ENCODE data around the gene LONP1.

LONP1 gene

GRCh38 chr19:5666921-5667610 lies 52.9 kb downstream of the LONP1 start:
- Histone ChIP-seq H3K9ac (ENCODE audit: low read length) (no peak overlapping the region), H3K27me3 (ENCODE audit: low read length) (no peaks in the 10 kb centered on the region), H3K79me2 (ENCODE audit: insufficient read depth, low read length) (no peaks in the 10 kb centered on the region), H3K9me2 (replicated peaks; ENCODE audit: insufficient read depth, low read length) (no peaks in the 10 kb centered on the region), H3K36me3 (ENCODE audit: low read length) (0 out of 2 replicates have a peak, but pooled peaks cover 3% of the 10 kb centered on the region), H3F3A (ENCODE audit: insufficient read depth) (no peaks in the 10 kb centered on the region), H4K20me1 (ENCODE audit: low read depth, low read length) (peaks cover 2% of the 10 kb centered on the region; the same call in 1 of the 2 replicates), H2AFZ (ENCODE audit: low read depth, low read length, severe bottlenecking) (no peak overlapping the region), H3K4me2 (ENCODE audit: low read depth, low read length, poor library complexity, severe bottlenecking) (no peak overlapping the region), H3K27ac (ENCODE audit: low read depth, low read length) (no peak overlapping the region), H3K4me3 (ENCODE audit: insufficient read depth, low read length, poor library complexity, severe bottlenecking) (no peak overlapping the region), H3K9me3 (ENCODE audit: insufficient read depth, low read length) (no peaks in the 10 kb centered on the region)
- TF ChIP-seq EZH2phosphoT487 (conservative IDR thresholded peaks at IDR 0.05; ENCODE audit: low read length) (no peak), CTCF (IDR thresholded peaks at IDR 0.05; ENCODE audit: insufficient read depth, low read length, poor library complexity, severe bottlenecking) (no peak)

- Histone ChIP-seq H4K20me1 (ENCODE audit: low read depth, low read length) (peaks cover 2% of the 10 kb centered on the region; the same call in 1 of the 2 replicates), H3K27me3 (ENCODE audit: low read length) (no peaks in the 10 kb centered on the region), H3K9me3 (ENCODE audit: insufficient read depth, low read length) (no peaks in the 10 kb centered on the region), H3K36me3 (ENCODE audit: low read length) (0 out of 2 replicates have a peak, but pooled peaks cover 3% of the 10 kb centered on the region), H3K4me3 (ENCODE audit: insufficient read depth, low read length, poor library complexity, severe bottlenecking) (no peak overlapping the region), H3F3A (ENCODE audit: insufficient read depth) (no peaks in the 10 kb centered on the region), H3K27ac (ENCODE audit: low read depth, low read length) (no peak overlapping the region), H3K9ac (ENCODE audit: low read length) (no peak overlapping the region), H2AFZ (ENCODE audit: low read depth, low read length, severe bottlenecking) (no peak overlapping the region), H3K79me2 (ENCODE audit: insufficient read depth, low read length) (no peaks in the 10 kb centered on the region), H3K9me2 (replicated peaks; ENCODE audit: insufficient read depth, low read length) (no peaks in the 10 kb centered on the region), H3K4me2 (ENCODE audit: low read depth, low read length, poor library complexity, severe bottlenecking) (no peak overlapping the region)
- TF ChIP-seq CTCF (IDR thresholded peaks at IDR 0.05; ENCODE audit: insufficient read depth, low read length, poor library complexity, severe bottlenecking) (no peak), EZH2phosphoT487 (conservative IDR thresholded peaks at IDR 0.05; ENCODE audit: low read length) (no peak)
Observed at GRCh38 chr19:5665781-5666513, 54.0 kb downstream of the LONP1 start.

- no peak overlapping the region for H3K27ac ChIP-seq (ENCODE audit: low read depth, low read length)
- H3K4me2 ChIP-seq (ENCODE audit: low read depth, low read length, poor library complexity, severe bottlenecking): no peak overlapping the region
- H4K20me1 ChIP-seq (ENCODE audit: low read depth, low read length): peaks cover 2% of the 10 kb centered on the region; the same call in 1 of the 2 replicates
- no peaks in the 10 kb centered on the region for H3K79me2 ChIP-seq (ENCODE audit: insufficient read depth, low read length)
- TF ChIP-seq EZH2phosphoT487 (conservative IDR thresholded peaks at IDR 0.05; ENCODE audit: low read length): no peak
- TF ChIP-seq CTCF (IDR thresholded peaks at IDR 0.05; ENCODE audit: insufficient read depth, low read length, poor library complexity, severe bottlenecking): no peak
- 0 out of 2 replicates have a peak, but pooled peaks cover 3% of the 10 kb centered on the region for H3K36me3 ChIP-seq (ENCODE audit: low read length)
- no peak overlapping the region for H2AFZ ChIP-seq (ENCODE audit: low read depth, low read length, severe bottlenecking)
- no peaks in the 10 kb centered on the region for H3F3A ChIP-seq (ENCODE audit: insufficient read depth)
- H3K27me3 ChIP-seq (ENCODE audit: low read length): no peaks in the 10 kb centered on the region
- H3K9me3 ChIP-seq (ENCODE audit: insufficient read depth, low read length): no peaks in the 10 kb centered on the region
- no peaks in the 10 kb centered on the region for H3K9me2 ChIP-seq (replicated peaks; ENCODE audit: insufficient read depth, low read length)
- H3K9ac ChIP-seq (ENCODE audit: low read length): no peak overlapping the region
- no peak overlapping the region for H3K4me3 ChIP-seq (ENCODE audit: insufficient read depth, low read length, poor library complexity, severe bottlenecking)
Observed at GRCh38 chr19:5664515-5664914, 55.4 kb downstream of the LONP1 start.

All from SU-DHL-6 (cell line).